ENCODE data around the gene C16orf86. TPM values are rescaled to one million over a fixed set of nuclear protein-coding genes. Genes with fewer than 3 reads are reported as not detected.

C16orf86 gene
- total RNA-seq, 1 donor from 2014 or later = 2.6 TPM

GRCh38 chr16:67664871-67665270 is 1.7 kb upstream of the C16orf86 start:
- no peak for DNase-seq (ENCODE audit: low spot score, unreplicated experiment)
- Mint-ChIP-seq H3K27ac (no peak overlapping the region), H3K9me3 (ENCODE audit: low read depth) (no peaks in the 10 kb centered on the region), H3K27me3 (no peaks in the 10 kb centered on the region), H3K4me1 (ENCODE audit: low read depth) (peaks cover 8% of the 10 kb centered on the region), H3K36me3 (ENCODE audit: insufficient read depth) (peaks cover 4% of the 10 kb centered on the region), H3K4me3 (ENCODE audit: low read depth) (peak overlapping the region; percentile 44)
- no peak for TF ChIP-seq CTCF (IDR thresholded peaks at IDR 0.05; ENCODE audit: unreplicated experiment)

GRCh38 chr16:67665598-67665997 is 1.0 kb upstream of the C16orf86 start:
- Mint-ChIP-seq H3K27ac (no peak overlapping the region), H3K27me3 (no peaks in the 10 kb centered on the region), H3K4me1 (ENCODE audit: low read depth) (peaks cover 8% of the 10 kb centered on the region), H3K9me3 (ENCODE audit: low read depth) (no peaks in the 10 kb centered on the region), H3K4me3 (ENCODE audit: low read depth) (peak overlapping the region; percentile 73), H3K36me3 (ENCODE audit: insufficient read depth) (peaks cover 4% of the 10 kb centered on the region)
- no peak for DNase-seq (ENCODE audit: low spot score, unreplicated experiment)
- no peak for TF ChIP-seq CTCF (IDR thresholded peaks at IDR 0.05; ENCODE audit: unreplicated experiment)

- TF ChIP-seq CTCF (IDR thresholded peaks at IDR 0.05; ENCODE audit: unreplicated experiment) = no peak
- Mint-ChIP-seq H3K36me3 (ENCODE audit: insufficient read depth) (peaks cover 4% of the 10 kb centered on the region), H3K4me3 (ENCODE audit: low read depth) (peak overlapping the region; percentile 73), H3K27ac (no peak overlapping the region), H3K9me3 (ENCODE audit: low read depth) (no peaks in the 10 kb centered on the region), H3K27me3 (no peaks in the 10 kb centered on the region), H3K4me1 (ENCODE audit: low read depth) (peaks cover 7% of the 10 kb centered on the region)
- no peak for DNase-seq (ENCODE audit: low spot score, unreplicated experiment)
Observed at GRCh38 chr16:67666032-67666551, 522 bp upstream of the C16orf86 start.

- no peaks in the 10 kb centered on the region for H3K27me3 Mint-ChIP-seq
- DNase-seq (ENCODE audit: low spot score, unreplicated experiment) = no peak
- H3K36me3 Mint-ChIP-seq (ENCODE audit: insufficient read depth) = peaks cover 4% of the 10 kb centered on the region
- no peaks in the 10 kb centered on the region for H3K9me3 Mint-ChIP-seq (ENCODE audit: low read depth)
- TF ChIP-seq CTCF (IDR thresholded peaks at IDR 0.05; ENCODE audit: unreplicated experiment) = no peak
- peaks cover 3% of the 10 kb centered on the region for H3K4me1 Mint-ChIP-seq (ENCODE audit: low read depth)
- H3K27ac Mint-ChIP-seq = no peak overlapping the region
- peak overlapping the region; percentile 80 for H3K4me3 Mint-ChIP-seq (ENCODE audit: low read depth)
Observed at GRCh38 chr16:67667453-67667816, 821 bp downstream of the C16orf86 start.

GRCh38 chr16:67667817-67668494 is 1.3 kb downstream of the C16orf86 start:
- H3K27ac Mint-ChIP-seq = no peak overlapping the region
- TF ChIP-seq CTCF (IDR thresholded peaks at IDR 0.05; ENCODE audit: unreplicated experiment) = peak; percentile 76
- peak; percentile 77 for DNase-seq (ENCODE audit: low spot score, unreplicated experiment)
- H3K9me3 Mint-ChIP-seq (ENCODE audit: low read depth) = no peaks in the 10 kb centered on the region
- H3K27me3 Mint-ChIP-seq = no peaks in the 10 kb centered on the region
- peak overlapping the region; percentile 14 for H3K4me3 Mint-ChIP-seq (ENCODE audit: low read depth)
- H3K4me1 Mint-ChIP-seq (ENCODE audit: low read depth) = peaks cover 3% of the 10 kb centered on the region
- peaks cover 4% of the 10 kb centered on the region for H3K36me3 Mint-ChIP-seq (ENCODE audit: insufficient read depth)

Data from progenitor cell of endocrine pancreas (in vitro differentiated cells).